Thyroid gland (tissue), 4 donors: ENCODE measurements around the gene KIF5C. TPM values are rescaled to one million over a fixed set of nuclear protein-coding genes. Genes with fewer than 3 reads are reported as not detected.

Experiments
- DNase-seq, 2 donors: peaks; one replicate each; pipeline ENCODE4 v3.0.0-alpha.2; 2019
- H3K27ac ChIP-seq, 3 donors: fragments of 200-600 bp; sonication (generic); 1 replicate in 2 of 3; 2 replicates in 1 of 3; pipeline ENCODE4 v1.5.1; 2016 to 2019; ENCODE audit warnings: mild to moderate bottlenecking in 1 of 3, moderate library complexity in 1 of 3
- H3K27me3 ChIP-seq: fragments of 200-600 bp; sonication (generic); one replicate; pipeline ENCODE4 v1.5.1; 2019
- H3K36me3 ChIP-seq, 2 donors: fragments of 200-600 bp; sonication (generic); one replicate each; pipeline ENCODE4 v1.5.1; 2016 to 2019
- H3K4me1 ChIP-seq, 2 donors: fragments of 200-600 bp; sonication (generic); one replicate each; pipeline ENCODE4 v1.5.1; 2017 to 2019
- H3K4me3 ChIP-seq, 3 donors: fragments of 200-600 bp; sonication (generic); replicated peaks in 1 of 3; 1 replicate in 2 of 3; 2 replicates in 1 of 3; pipeline ENCODE4 v1.5.1; 2016; ENCODE audit warnings: mild to moderate bottlenecking in 1 of 3
- H3K9me3 ChIP-seq: fragments of 200-600 bp; sonication (generic); one replicate; pipeline ENCODE4 v1.5.1; 2017
- CTCF ChIP-seq, 6 experiments: fragments of 200-600 bp in 3 of 6; fragments of 450-650 bp in 3 of 6; sonication (generic) in 3 of 6; IDR thresholded peaks; one replicate each; pipeline ENCODE4 v1.5.1; 2016 to 2019; ENCODE audit warnings: antibody characterized with exemption in 6 of 6, mild to moderate bottlenecking in 2 of 6, inconsistent platforms in 1 of 6, moderate library complexity in 1 of 6
- POLR2A ChIP-seq, 2 donors: fragments of 450-650 bp; IDR thresholded peaks; one replicate each; pipeline ENCODE4 v1.6.1; 2017; ENCODE audit warnings: antibody characterized with exemption in 2 of 2, mild to moderate bottlenecking in 2 of 2, moderate library complexity in 1 of 2
- WGBS, 2 donors: methylation state at CpG; one replicate each; pipeline ENCODE4 v1.1.5; 2017; 5-methylcytosine and 5-hydroxymethylcytosine counted together
- intact Hi-C: fragments of 100-400 bp; cut with DNase I; formaldehyde crosslinking; loops from one replicate; pipeline ENCODE4 v1.15.1; 2023
- total RNA-seq, 4 donors: library from RNA; depleted of rRNA; stranded (reverse); fragments of >200 nt; gene quantifications; one replicate each; pipeline ENCODE4 v1.2.3, GENCODE V29; 2016

KIF5C gene
- total RNA-seq, 4 donors from 2014 or later, result 1.9 to 2.8 (median 2.3) TPM

- TF ChIP-seq CTCF (IDR thresholded peaks at IDR 0.05), result no peak
- TF ChIP-seq POLR2A (IDR thresholded peaks at IDR 0.05), result no peak
- no peaks in the 10 kb centered on the region for H3K27me3 ChIP-seq
- no peak for DNase-seq
- peaks cover 2 to 6% of the 10 kb centered on the region in 2 donors for H3K4me1 ChIP-seq
- H3K27ac ChIP-seq, result no peak overlapping the region
- H3K4me3 ChIP-seq, result no peak overlapping the region
- 93 to 94% methylated on average over 3 of the region's 3 CpGs for WGBS, 2 donors
- intact Hi-C loops, result no loop called here
- H3K36me3 ChIP-seq, result no peaks in the 10 kb centered on the region
- H3K9me3 ChIP-seq, result no peaks in the 10 kb centered on the region
Measured at GRCh38 chr2:148960483-148960882, 85.5 kb downstream of the KIF5C start.

- DNase-seq, result no peak
- Histone ChIP-seq H3K4me3 (no peak overlapping the region), H3K27ac (no peak overlapping the region), H3K4me1 (peaks cover 12 to 17% of the 10 kb centered on the region in 2 donors), H3K27me3 (no peaks in the 10 kb centered on the region), H3K36me3 (no peaks in the 10 kb centered on the region), H3K9me3 (no peaks in the 10 kb centered on the region)
- TF ChIP-seq CTCF (IDR thresholded peaks at IDR 0.05), result no peak
- no peak for TF ChIP-seq POLR2A (IDR thresholded peaks at IDR 0.05)
- intact Hi-C loops, result no loop called here
- WGBS, 2 donors, result 87 to 88% methylated on average over 3 of the region's 3 CpGs
Measured at GRCh38 chr2:148963461-148963860, 88.4 kb downstream of the KIF5C start.

- intact Hi-C loops, result no loop called here
- Histone ChIP-seq H3K27ac (peak overlapping the region in 1 of 3 donors; percentile 22), H3K4me3 (no peak overlapping the region), H3K9me3 (no peaks in the 10 kb centered on the region), H3K36me3 (no peaks in the 10 kb centered on the region), H3K27me3 (no peaks in the 10 kb centered on the region), H3K4me1 (peaks cover 12 to 17% of the 10 kb centered on the region in 2 donors)
- TF ChIP-seq POLR2A (IDR thresholded peaks at IDR 0.05) (no peak), CTCF (IDR thresholded peaks at IDR 0.05) (no peak)
- peak; percentile 27 to 41 for DNase-seq
- 41 to 53% methylated on average over 12 of the region's 12 CpGs for WGBS, 2 donors
Measured at GRCh38 chr2:148965623-148966437, 90.8 kb downstream of the KIF5C start.

GRCh38 chr2:148966438-148966758, 91.4 kb downstream of the KIF5C start:
- peak in 1 of 2 donors; percentile 5 for DNase-seq
- 88 to 100% methylated on average over 1 of the region's 1 CpG for WGBS, 2 donors
- Histone ChIP-seq H3K36me3 (no peaks in the 10 kb centered on the region), H3K27ac (no peak overlapping the region), H3K4me1 (peaks cover 12 to 17% of the 10 kb centered on the region in 2 donors), H3K27me3 (no peaks in the 10 kb centered on the region), H3K9me3 (no peaks in the 10 kb centered on the region), H3K4me3 (no peak overlapping the region)
- intact Hi-C loops, result no loop called here
- no peak for TF ChIP-seq POLR2A (IDR thresholded peaks at IDR 0.05)
- TF ChIP-seq CTCF (IDR thresholded peaks at IDR 0.05), result no peak

- no peak for DNase-seq
- Histone ChIP-seq H3K36me3 (no peaks in the 10 kb centered on the region), H3K4me3 (no peak overlapping the region), H3K9me3 (no peaks in the 10 kb centered on the region), H3K27ac (no peak overlapping the region), H3K4me1 (peaks cover 12 to 17% of the 10 kb centered on the region in 2 donors), H3K27me3 (no peaks in the 10 kb centered on the region)
- TF ChIP-seq POLR2A (IDR thresholded peaks at IDR 0.05) (no peak), CTCF (IDR thresholded peaks at IDR 0.05) (no peak)
- intact Hi-C loops, result no loop called here
- 86 to 87% methylated on average over 7 of the region's 7 CpGs for WGBS, 2 donors
Measured at GRCh38 chr2:148967056-148967455, 92.0 kb downstream of the KIF5C start.
